ENCODE results near the gene STIM1.

Gene STIM1

GRCh38 chr11:4134806-4135205 is 279.3 kb downstream of the STIM1 start:
- ChIA-PET CTCF (interaction anchor here (0.6 kb wide), 1 partner anchor 250 kb away, joined by 3 read pairs; no protein-coding TSS in a partner anchor), POLR2A (ENCODE audit: low non-redundant PET) (interaction anchor here (0.5 kb wide), 1 partner anchor 37 kb away, joined by 6 read pairs; no protein-coding TSS in a partner anchor)
- peak; percentile 14 for DNase-seq (ENCODE audit: low spot score)
- no peak overlapping the region for H3K27ac ChIP-seq
- TF ChIP-seq CTCF (conservative IDR thresholded peaks at IDR 0.05; ENCODE audit: low read depth): no peak

GRCh38 chr11:4138497-4138896 is 283.0 kb downstream of the STIM1 start:
- H3K27ac ChIP-seq: no peak overlapping the region
- no peak for DNase-seq (ENCODE audit: low spot score)
- ChIA-PET CTCF (no interaction called here), POLR2A (ENCODE audit: low non-redundant PET) (no interaction called here)
- no peak for TF ChIP-seq CTCF (conservative IDR thresholded peaks at IDR 0.05; ENCODE audit: low read depth)

GRCh38 chr11:4140067-4140636 is 284.7 kb downstream of the STIM1 start:
- H3K27ac ChIP-seq: no peak overlapping the region
- no peak for TF ChIP-seq CTCF (conservative IDR thresholded peaks at IDR 0.05; ENCODE audit: low read depth)
- CTCF ChIA-PET: no interaction called here
- POLR2A ChIA-PET (ENCODE audit: low non-redundant PET): no interaction called here
- no peak for DNase-seq (ENCODE audit: low spot score)
